Measurements from ENCODE around the gene COX7A2L.

- TF ChIP-seq POLR2A (IDR thresholded peaks at IDR 0.05) (no peak), CTCF (IDR thresholded peaks at IDR 0.05) (no peak), EP300 (IDR thresholded peaks at IDR 0.05) (no peak)
Observed at GRCh38 chr2:42353792-42354429, 7.1 kb downstream of the COX7A2L start.

All from ovary (tissue), 3 donors.